ENCODE results near the gene PABPC1L. TPM values are rescaled to one million over a fixed set of nuclear protein-coding genes. Genes with fewer than 3 reads are reported as not detected.
A peak's percentile ranks its signal among the peaks of the same experiment; 100 is the strongest.

Gene PABPC1L
- total RNA-seq, 1 donor from 2014 or later: 61.1 TPM

GRCh38 chr20:44938637-44939036 lies 28.8 kb downstream of the PABPC1L start:
- ATAC-seq (ENCODE audit: low read depth) (no peak), DNase-seq (no peak)
- CTCF ChIA-PET: interaction anchor here (0.6 kb wide), 1 partner anchor 73 kb away, joined by 5 read pairs; no protein-coding TSS in a partner anchor
- no peaks in the 10 kb centered on the region for H3K9me3 Mint-ChIP-seq
- H3K4me1 Mint-ChIP-seq: no peaks in the 10 kb centered on the region
- no peaks in the 10 kb centered on the region for H3K27me3 Mint-ChIP-seq
- intact Hi-C loops (cut with micrococcal nuclease): no loop called here
- POLR2A ChIA-PET: no interaction called here
- no peak overlapping the region for H3K27ac Mint-ChIP-seq
- TF ChIP-seq CTCF (IDR thresholded peaks at IDR 0.05): no peak
- peaks cover 83% of the 10 kb centered on the region for H3K36me3 Mint-ChIP-seq (ENCODE audit: low read depth)
- H3K4me3 Mint-ChIP-seq: no peak overlapping the region

GRCh38 chr20:44941120-44941691 lies 31.3 kb downstream of the PABPC1L start:
- peaks cover 91% of the 10 kb centered on the region for H3K36me3 Mint-ChIP-seq (ENCODE audit: low read depth)
- POLR2A ChIA-PET: no interaction called here
- CTCF ChIA-PET: no interaction called here
- H3K9me3 Mint-ChIP-seq: no peaks in the 10 kb centered on the region
- H3K27me3 Mint-ChIP-seq: no peaks in the 10 kb centered on the region
- no peaks in the 10 kb centered on the region for H3K4me1 Mint-ChIP-seq
- ATAC-seq (ENCODE audit: low read depth) (no peak), DNase-seq (no peak)
- no peak for TF ChIP-seq CTCF (IDR thresholded peaks at IDR 0.05)
- H3K27ac Mint-ChIP-seq: peak overlapping the region; percentile 33
- H3K4me3 Mint-ChIP-seq: no peak overlapping the region
- intact Hi-C loops (cut with micrococcal nuclease): no loop called here

- Mint-ChIP-seq H3K27me3 (no peaks in the 10 kb centered on the region), H3K9me3 (no peaks in the 10 kb centered on the region), H3K36me3 (ENCODE audit: low read depth) (peaks cover 91% of the 10 kb centered on the region), H3K27ac (no peak overlapping the region), H3K4me1 (no peaks in the 10 kb centered on the region), H3K4me3 (no peak overlapping the region)
- DNase-seq (no peak), ATAC-seq (ENCODE audit: low read depth) (no peak)
- intact Hi-C loops (cut with micrococcal nuclease): no loop called here
- ChIA-PET CTCF (no interaction called here), POLR2A (interaction anchor here (0.5 to 1.9 kb wide), 2 partner anchors 10 to 17 kb away, joined by 3 to 5 read pairs; no protein-coding TSS in a partner anchor)
- TF ChIP-seq CTCF (IDR thresholded peaks at IDR 0.05): no peak
These were observed 32.6 kb downstream of the PABPC1L start for GRCh38 chr20:44942264-44942973.

GRCh38 chr20:44943828-44944227 lies 34.0 kb downstream of the PABPC1L start:
- CTCF ChIA-PET: no interaction called here

More at GRCh38 chr20:44943828-44944227, 34.0 kb downstream of the PABPC1L start:
- Mint-ChIP-seq H3K27ac (no peak overlapping the region), H3K27me3 (no peaks in the 10 kb centered on the region), H3K4me3 (no peak overlapping the region), H3K36me3 (ENCODE audit: low read depth) (peaks cover 94% of the 10 kb centered on the region), H3K4me1 (no peaks in the 10 kb centered on the region), H3K9me3 (no peaks in the 10 kb centered on the region)
- DNase-seq: no peak
- no peak for ATAC-seq (ENCODE audit: low read depth)
- intact Hi-C loops (cut with micrococcal nuclease): no loop called here
- POLR2A ChIA-PET: interaction anchor here (1.9 kb wide), 1 partner anchor 8 kb away, joined by 5 read pairs; no protein-coding TSS in a partner anchor
- no peak for TF ChIP-seq CTCF (IDR thresholded peaks at IDR 0.05)

All from activated B cell treated with CpG ODN at 0.5 μM for 24 hours (primary cell).